ENCODE results near the gene HNRNPF.
"Not testable (repeated sequence)": the region's sequence is repeated elsewhere in the genome, so short reads cannot be mapped to it uniquely, and the experiment has no call there.

HNRNPF gene

DNA sequence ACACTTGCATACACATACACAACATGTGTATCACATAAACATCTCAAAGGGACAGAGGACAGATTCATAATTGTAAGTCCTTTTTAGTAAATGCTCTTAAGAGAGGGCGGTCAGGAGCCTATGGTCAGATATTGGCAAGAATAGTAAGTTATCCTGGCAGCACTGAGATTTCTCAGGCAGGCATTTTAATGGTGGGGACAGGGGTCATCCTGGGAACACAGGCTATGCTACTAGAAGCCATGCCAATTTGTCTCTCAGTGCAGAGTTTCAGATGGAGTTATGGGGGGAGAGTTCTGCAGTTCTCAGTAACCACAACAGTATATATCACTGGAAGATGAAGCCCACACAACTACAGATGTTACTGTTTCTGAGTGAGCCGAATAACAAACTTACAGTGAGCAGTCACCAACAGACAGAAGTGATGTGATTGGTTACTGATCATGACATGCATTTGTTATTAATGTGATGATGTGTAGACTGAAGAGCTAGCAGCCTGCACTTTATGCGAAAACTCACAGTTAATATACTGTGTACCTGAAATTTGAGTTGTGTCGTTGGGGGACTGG is 44.4 kb upstream of the HNRNPF start:
- Histone ChIP-seq H3K9me3 (ENCODE audit: control insufficient read depth, insufficient read depth, low read length) (no peaks in the 10 kb centered on the region), H3K27ac (ENCODE audit: low read depth, low read length) (peak overlapping the region; percentile 100), H3K36me3 (ENCODE audit: control insufficient read depth, low read length) (peaks cover 24% of the 10 kb centered on the region), H3K4me3 (ENCODE audit: low read length) (peak overlapping the region; percentile 93), H3K9me2 (replicated peaks; ENCODE audit: control insufficient read depth, low read length) (no peaks in the 10 kb centered on the region), H3K4me2 (ENCODE audit: low read length) (peak overlapping the region; percentile 93), H3F3A (ENCODE audit: control insufficient read depth, insufficient read depth) (peaks cover 49% of the 10 kb centered on the region), H4K20me1 (ENCODE audit: control insufficient read depth, insufficient read depth, low read depth, low read length) (no peaks in the 10 kb centered on the region), H3K79me2 (ENCODE audit: control insufficient read depth, low read length) (peaks cover 41% of the 10 kb centered on the region), H3K4me1 (ENCODE audit: control insufficient read depth, low read length) (peaks cover 74% of the 10 kb centered on the region), H3K27me3 (ENCODE audit: control insufficient read depth, low read length) (no peaks in the 10 kb centered on the region; the same call in 1 of the 2 replicates)
- TF ChIP-seq, protein P1, sequence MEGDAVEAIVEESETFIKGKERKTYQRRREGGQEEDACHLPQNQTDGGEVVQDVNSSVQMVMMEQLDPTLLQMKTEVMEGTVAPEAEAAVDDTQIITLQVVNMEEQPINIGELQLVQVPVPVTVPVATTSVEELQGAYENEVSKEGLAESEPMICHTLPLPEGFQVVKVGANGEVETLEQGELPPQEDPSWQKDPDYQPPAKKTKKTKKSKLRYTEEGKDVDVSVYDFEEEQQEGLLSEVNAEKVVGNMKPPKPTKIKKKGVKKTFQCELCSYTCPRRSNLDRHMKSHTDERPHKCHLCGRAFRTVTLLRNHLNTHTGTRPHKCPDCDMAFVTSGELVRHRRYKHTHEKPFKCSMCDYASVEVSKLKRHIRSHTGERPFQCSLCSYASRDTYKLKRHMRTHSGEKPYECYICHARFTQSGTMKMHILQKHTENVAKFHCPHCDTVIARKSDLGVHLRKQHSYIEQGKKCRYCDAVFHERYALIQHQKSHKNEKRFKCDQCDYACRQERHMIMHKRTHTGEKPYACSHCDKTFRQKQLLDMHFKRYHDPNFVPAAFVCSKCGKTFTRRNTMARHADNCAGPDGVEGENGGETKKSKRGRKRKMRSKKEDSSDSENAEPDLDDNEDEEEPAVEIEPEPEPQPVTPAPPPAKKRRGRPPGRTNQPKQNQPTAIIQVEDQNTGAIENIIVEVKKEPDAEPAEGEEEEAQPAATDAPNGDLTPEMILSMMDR (IDR thresholded peaks at IDR 0.05; ENCODE audit: low read depth, low read length, poor library complexity, severe bottlenecking), result no peak

- Histone ChIP-seq H3K27ac (ENCODE audit: low read depth, low read length) (peak overlapping the region; percentile 100), H3K27me3 (ENCODE audit: control insufficient read depth, low read length) (no peaks in the 10 kb centered on the region; the same call in 1 of the 2 replicates), H3K79me2 (ENCODE audit: control insufficient read depth, low read length) (peaks cover 43% of the 10 kb centered on the region), H3K36me3 (ENCODE audit: control insufficient read depth, low read length) (peaks cover 24% of the 10 kb centered on the region), H3K4me2 (ENCODE audit: low read length) (peak overlapping the region; percentile 93), H3K4me1 (ENCODE audit: control insufficient read depth, low read length) (peaks cover 69% of the 10 kb centered on the region), H3K9me2 (replicated peaks; ENCODE audit: control insufficient read depth, low read length) (no peaks in the 10 kb centered on the region), H3K9me3 (ENCODE audit: control insufficient read depth, insufficient read depth, low read length) (no peaks in the 10 kb centered on the region), H4K20me1 (ENCODE audit: control insufficient read depth, insufficient read depth, low read depth, low read length) (no peaks in the 10 kb centered on the region), H3K4me3 (ENCODE audit: low read length) (peak overlapping the region; percentile 93), H3F3A (ENCODE audit: control insufficient read depth, insufficient read depth) (peaks cover 47% of the 10 kb centered on the region)
- TF ChIP-seq, protein P1 (IDR thresholded peaks at IDR 0.05; ENCODE audit: low read depth, low read length, poor library complexity, severe bottlenecking), result no peak
- no peak for TF ChIP-seq EZH2phosphoT487 (IDR thresholded peaks at IDR 0.05; ENCODE audit: borderline replicate concordance, low read length)
Measured at GRCh38 chr10:43452356-43452914, 43.4 kb upstream of the HNRNPF start.

GRCh38 chr10:43448742-43449141 is 39.8 kb upstream of the HNRNPF start:
- peak overlapping the region; percentile 100 for H3K27ac ChIP-seq (ENCODE audit: low read depth, low read length)
- no peak overlapping the region for H3K4me3 ChIP-seq (ENCODE audit: low read length)
- no peaks in the 10 kb centered on the region for H4K20me1 ChIP-seq (ENCODE audit: control insufficient read depth, insufficient read depth, low read depth, low read length)
- H3K4me1 ChIP-seq (ENCODE audit: control insufficient read depth, low read length), result peaks cover 48% of the 10 kb centered on the region
- no peaks in the 10 kb centered on the region for H3K9me2 ChIP-seq (replicated peaks; ENCODE audit: control insufficient read depth, low read length)
- H3K36me3 ChIP-seq (ENCODE audit: control insufficient read depth, low read length), result peaks cover 11% of the 10 kb centered on the region; the same call in 1 of the 2 replicates
- TF ChIP-seq, protein P1 (IDR thresholded peaks at IDR 0.05; ENCODE audit: low read depth, low read length, poor library complexity, severe bottlenecking), result no peak
- TF ChIP-seq EZH2phosphoT487 (IDR thresholded peaks at IDR 0.05; ENCODE audit: borderline replicate concordance, low read length), result no peak
- no peaks in the 10 kb centered on the region for H3K27me3 ChIP-seq (ENCODE audit: control insufficient read depth, low read length)
- H3K9me3 ChIP-seq (ENCODE audit: control insufficient read depth, insufficient read depth, low read length), result no peaks in the 10 kb centered on the region; the same call in 1 of the 2 replicates
- H3F3A ChIP-seq (ENCODE audit: control insufficient read depth, insufficient read depth), result peaks cover 33% of the 10 kb centered on the region
- peak overlapping the region; percentile 39; the same call in 1 of the 2 replicates for H3K4me2 ChIP-seq (ENCODE audit: low read length)
- H3K79me2 ChIP-seq (ENCODE audit: control insufficient read depth, low read length), result peaks cover 27% of the 10 kb centered on the region

DNA sequence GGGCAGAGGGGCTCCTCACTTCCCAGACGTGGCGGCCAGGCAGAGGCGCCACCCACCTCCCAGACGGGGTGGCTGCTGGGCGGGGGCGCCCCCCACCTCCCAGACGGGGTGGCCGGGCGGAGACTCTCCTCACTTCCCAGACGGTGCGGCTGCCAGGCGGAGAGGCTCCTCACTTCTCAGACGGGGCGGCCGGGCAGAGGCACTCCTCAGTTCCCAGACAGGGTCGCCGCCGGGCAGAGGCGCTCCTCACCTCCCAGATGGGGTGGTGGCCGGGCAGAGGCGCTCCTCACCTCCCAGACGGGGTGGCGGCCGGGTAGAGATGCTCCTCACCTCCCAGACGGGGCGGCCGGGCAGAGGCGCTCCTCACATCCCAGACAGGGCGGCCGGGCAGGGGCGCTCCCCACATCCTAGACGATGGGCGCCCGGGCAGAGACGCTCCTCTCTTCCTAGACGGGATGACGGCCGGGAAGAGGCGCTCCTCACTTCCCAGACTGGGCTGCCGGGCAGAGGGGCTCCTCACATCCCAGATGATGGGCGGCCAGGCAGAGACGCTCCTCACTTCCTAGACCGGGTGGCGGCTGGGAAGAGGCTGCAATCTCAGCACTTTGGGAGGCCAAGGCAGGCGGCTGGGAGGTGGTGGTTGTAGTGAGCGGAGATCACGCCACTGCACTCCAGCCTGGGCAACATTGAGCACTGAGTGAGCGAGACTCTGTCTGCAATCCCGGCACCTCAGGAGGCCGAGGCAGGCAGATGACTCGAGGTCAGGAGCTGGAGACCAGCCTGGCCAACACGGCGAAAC is 37.4 kb upstream of the HNRNPF start:
- H3K79me2 ChIP-seq (ENCODE audit: control insufficient read depth, low read length), result peaks cover 30% of the 10 kb centered on the region
- not testable (repeated sequence) for H3K27me3 ChIP-seq (ENCODE audit: control insufficient read depth, low read length); H3K36me3 ChIP-seq (ENCODE audit: control insufficient read depth, low read length); H3K27ac ChIP-seq (ENCODE audit: low read depth, low read length); H3K9me2 ChIP-seq (replicated peaks; ENCODE audit: control insufficient read depth, low read length); H3K4me2 ChIP-seq (ENCODE audit: low read length); H3K9me3 ChIP-seq (ENCODE audit: control insufficient read depth, insufficient read depth, low read length); H3K4me3 ChIP-seq (ENCODE audit: low read length); H4K20me1 ChIP-seq (ENCODE audit: control insufficient read depth, insufficient read depth, low read depth, low read length)
- peaks cover 12% of the 10 kb centered on the region for H3F3A ChIP-seq (ENCODE audit: control insufficient read depth, insufficient read depth)
- H3K4me1 ChIP-seq (ENCODE audit: control insufficient read depth, low read length), result peaks cover 27% of the 10 kb centered on the region

Measured in DOHH2 (cell line).